Hepatocyte (in vitro differentiated cells): ENCODE results near the gene IKZF3.
"Not testable (repeated sequence)": the region's sequence is repeated elsewhere in the genome, so short reads cannot be mapped to it uniquely, and the experiment has no call there.

Source experiments
- CTCF ChIP-seq: fragments of 200-600 bp; sonication (generic); IDR thresholded peaks from 2 replicates; pipeline ENCODE4 v1.5.1; 2016; ENCODE audit warnings: antibody characterized with exemption, mild to moderate bottlenecking; ENCODE audit not compliant: poor library complexity
- EZH2 ChIP-seq: fragments of 200-600 bp; sonication (generic); IDR thresholded peaks from 2 replicates; pipeline ENCODE4 v1.6.1; 2016; ENCODE audit warnings: antibody characterized with exemption, mild to moderate bottlenecking, borderline replicate concordance
- EZH2phosphoT487 ChIP-seq: fragments of 200-600 bp; sonication (generic); IDR thresholded peaks from one replicate; pipeline ENCODE4 v1.6.1; 2018; ENCODE audit warnings: antibody characterized with exemption, mild to moderate bottlenecking, low read depth, moderate library complexity; ENCODE audit not compliant: unreplicated experiment, severe bottlenecking

DNA sequence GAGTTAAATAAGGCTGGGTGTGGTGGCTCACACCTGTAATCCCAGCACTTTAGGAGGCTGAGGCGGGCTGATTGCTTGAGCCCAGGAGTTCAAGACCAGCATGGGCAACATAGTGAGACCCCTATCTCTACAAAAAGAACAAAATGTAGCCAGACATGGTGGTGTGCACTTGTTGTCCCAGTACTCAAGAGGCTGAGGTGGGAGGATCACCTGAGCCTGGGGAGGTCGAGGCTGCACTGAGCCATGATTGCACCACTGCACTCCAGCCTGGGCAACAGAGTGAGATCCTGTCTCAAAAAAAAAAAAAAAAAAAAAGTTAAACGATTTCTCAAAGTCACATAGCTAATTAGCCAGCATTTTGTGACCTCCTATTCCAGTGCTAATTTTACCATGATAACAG is 99.9 kb downstream of the IKZF3 start:
- TF ChIP-seq CTCF, EZH2, EZH2phosphoT487: not testable (repeated sequence)
